Stimulated activated CD8-positive, alpha-beta memory T cell treated with anti-CD3 and anti-CD28 coated beads, Interleukin-2, amount 100 ng/mL, for 1 hour (primary cell): Measurements from ENCODE around the gene SPTLC2.

Experiments used
- DNase-seq, 2 donors: peaks; one replicate each; pipeline ENCODE4 v3.0.0-alpha.2; 2020; ENCODE audit warnings: low read depth in 2 of 2

Gene SPTLC2

GRCh38 chr14:77505031-77505430, 111.4 kb downstream of the SPTLC2 start:
- no peak for DNase-seq

GRCh38 chr14:77503138-77503537, 113.3 kb downstream of the SPTLC2 start:
- DNase-seq, result no peak

GRCh38 chr14:77502109-77502782, 114.2 kb downstream of the SPTLC2 start:
- no peak for DNase-seq

GRCh38 chr14:77498984-77499527, 117.4 kb downstream of the SPTLC2 start:
- DNase-seq, result no peak

- peak in 1 of 2 donors; percentile 6 for DNase-seq
These were observed 118.1 kb downstream of the SPTLC2 start, which contains the start of gene ISM2 for GRCh38 chr14:77498120-77498979. TSS of gene ISM2 (minus strand) at chr14:77498816. CDS start at chr14:77498793, 23 bp downstream.

- no peak for DNase-seq
These were observed 121.1 kb downstream of the SPTLC2 start for GRCh38 chr14:77495334-77495733.

GRCh38 chr14:77491056-77491455, 125.4 kb downstream of the SPTLC2 start:
- DNase-seq, result no peak

- DNase-seq, result no peak
These were observed 126.0 kb downstream of the SPTLC2 start for GRCh38 chr14:77490347-77490986.

GRCh38 chr14:77489041-77489440, 127.4 kb downstream of the SPTLC2 start:
- DNase-seq, result no peak

GRCh38 chr14:77488558-77488957, 127.9 kb downstream of the SPTLC2 start:
- no peak for DNase-seq

- DNase-seq, result no peak
These were observed 130.3 kb downstream of the SPTLC2 start for GRCh38 chr14:77485901-77486678.

- DNase-seq, result no peak
These were observed 131.2 kb downstream of the SPTLC2 start for GRCh38 chr14:77485256-77485655.

GRCh38 chr14:77482422-77482821, 134.0 kb downstream of the SPTLC2 start:
- DNase-seq, result no peak

GRCh38 chr14:77478796-77479195, 137.6 kb downstream of the SPTLC2 start:
- no peak for DNase-seq

- no peak for DNase-seq
These were observed 138.4 kb downstream of the SPTLC2 start for GRCh38 chr14:77478029-77478428.

GRCh38 chr14:77475432-77476115, 140.9 kb downstream of the SPTLC2 start:
- no peak for DNase-seq

GRCh38 chr14:77474479-77475177, 141.8 kb downstream of the SPTLC2 start:
- no peak for DNase-seq

GRCh38 chr14:77473921-77474320, 142.5 kb downstream of the SPTLC2 start:
- no peak for DNase-seq

GRCh38 chr14:77470224-77470870, 146.1 kb downstream of the SPTLC2 start:
- DNase-seq, result no peak

- no peak for DNase-seq
These were observed 146.9 kb downstream of the SPTLC2 start for GRCh38 chr14:77469539-77469938.
